Mesenteric fat pad (tissue), 1 donor: ENCODE measurements around the gene FGF21. TPM values are rescaled to one million over a fixed set of nuclear protein-coding genes. Genes with fewer than 3 reads are reported as not detected.

Source experiments
- total RNA-seq: library from RNA; stranded (reverse); fragmentation: NEBNext Ultra II Directional; extraction: Animal tissue kit (Norgen Biotek cat#: 25700); gene quantifications from one replicate; pipeline ENCODE4 v1.2.1, GENCODE V29; 2021
- donor health status: DM: yes; HTN: yes; CAD: no.

The FGF21 gene
- total RNA-seq, 1 donor from 2014 or later: not detected

Other genes starting within 250 kb of the FGF21 start
- 0.45 TPM for gene LMTK3, start 243.7 kb upstream of the FGF21 start, total RNA-seq
- gene SULT2B1, start 203.4 kb upstream of the FGF21 start, total RNA-seq: 0.48 TPM
- gene SPACA4, start 148.8 kb upstream of the FGF21 start, total RNA-seq: not detected
- gene FAM83E, start 140.4 kb upstream of the FGF21 start, total RNA-seq: 0.71 TPM
- gene RPL18, start 136.3 kb upstream of the FGF21 start, total RNA-seq: 876 TPM
- 14.0 TPM for gene SPHK2, start 136.0 kb upstream of the FGF21 start, total RNA-seq
- 1.4 TPM for gene DBP, start 118.1 kb upstream of the FGF21 start, total RNA-seq
- 3.3 TPM for gene CA11, start 109.3 kb upstream of the FGF21 start, total RNA-seq
- gene NTN5, start 82.5 kb upstream of the FGF21 start, total RNA-seq: 0.51 TPM
- gene FUT2, start 59.6 kb upstream of the FGF21 start, total RNA-seq: 0.19 TPM
- gene MAMSTR, start 35.8 kb upstream of the FGF21 start, total RNA-seq: 0.58 TPM
- 34.5 TPM for gene RASIP1, start 14.9 kb upstream of the FGF21 start, total RNA-seq
- 2.0 TPM for gene IZUMO1, start 8.6 kb upstream of the FGF21 start, total RNA-seq
- gene FUT1, start 2.9 kb upstream of the FGF21 start, total RNA-seq: 5.7 TPM
- gene BCAT2, start 55.5 kb downstream of the FGF21 start, total RNA-seq: 20.3 TPM
- 9.4 TPM for gene HSD17B14, start 81.0 kb downstream of the FGF21 start, total RNA-seq
- gene PLEKHA4, start 113.1 kb downstream of the FGF21 start, total RNA-seq: 44.9 TPM
- gene PPP1R15A, start 116.9 kb downstream of the FGF21 start, total RNA-seq: 152 TPM
- not detected for gene TULP2, start 143.2 kb downstream of the FGF21 start, total RNA-seq
- gene NUCB1, start 144.8 kb downstream of the FGF21 start, total RNA-seq: 304 TPM
- 0.61 TPM for gene DHDH, start 178.2 kb downstream of the FGF21 start, total RNA-seq
- 71.8 TPM for gene BAX, start 199.4 kb downstream of the FGF21 start, total RNA-seq
- gene FTL, start 209.8 kb downstream of the FGF21 start, total RNA-seq: 9,334 TPM
- gene GYS1, start 237.8 kb downstream of the FGF21 start, total RNA-seq: 82.0 TPM
- 40.0 TPM for gene RUVBL2, start 238.4 kb downstream of the FGF21 start, total RNA-seq